Parathyroid adenoma (tissue), 2 donors: ENCODE results near the gene ABCD3.

Experiments used
- H2AFZ ChIP-seq: fragments of 300-600 bp; sonication (generic); one replicate; pipeline ENCODE4 v1.7.0; 2017; ENCODE audit warnings: antibody characterized with exemption, mild to moderate bottlenecking
- H3K27ac ChIP-seq: fragments of 300-600 bp; sonication (generic); one replicate; pipeline ENCODE4 v1.7.0; 2017
- H3K27me3 ChIP-seq: fragments of 300-600 bp; sonication (generic); one replicate; pipeline ENCODE4 v1.7.0; 2017; ENCODE audit warnings: low read length; ENCODE audit not compliant: control insufficient read depth, insufficient read depth
- H3K36me3 ChIP-seq: fragments of 300-600 bp; sonication (generic); one replicate; pipeline ENCODE4 v1.7.0; 2017; ENCODE audit warnings: low read length; ENCODE audit not compliant: control insufficient read depth, insufficient read depth
- H3K4me1 ChIP-seq: fragments of 300-600 bp; sonication (generic); one replicate; pipeline ENCODE4 v1.7.0; 2017; ENCODE audit warnings: control low read depth
- H3K4me2 ChIP-seq: fragments of 300-600 bp; sonication (generic); one replicate; pipeline ENCODE4 v1.7.0; 2017; ENCODE audit warnings: low read length
- H3K4me3 ChIP-seq: fragments of 300-600 bp; sonication (generic); one replicate; pipeline ENCODE4 v1.7.0; 2017; ENCODE audit warnings: low read depth, low read length
- H3K79me2 ChIP-seq: fragments of 300-600 bp; sonication (generic); one replicate; pipeline ENCODE4 v1.7.0; 2017; ENCODE audit warnings: control low read depth
- H3K9ac ChIP-seq: fragments of 300-600 bp; sonication (generic); one replicate; pipeline ENCODE4 v1.7.0; 2017; ENCODE audit warnings: mild to moderate bottlenecking
- H3K9me3 ChIP-seq: fragments of 300-600 bp; sonication (generic); one replicate; pipeline ENCODE4 v1.7.0; 2017; ENCODE audit warnings: low read length; ENCODE audit not compliant: control insufficient read depth
- CTCF ChIP-seq: fragments of 300-600 bp; sonication (generic); IDR thresholded peaks from one replicate; pipeline ENCODE4 v1.7.0; 2017; ENCODE audit warnings: antibody characterized with exemption, mild to moderate bottlenecking
- donor health status: primary hyperparathyroidism.

ABCD3 gene

GRCh38 chr1:94411237-94411636, 7.0 kb upstream of the ABCD3 start:
- H3K4me3 ChIP-seq: no peak overlapping the region

GRCh38 chr1:94413311-94413710, 4.9 kb upstream of the ABCD3 start:
- no peak overlapping the region for H3K27ac ChIP-seq
- no peak overlapping the region for H2AFZ ChIP-seq
- no peak for TF ChIP-seq CTCF
- H3K36me3 ChIP-seq: no peaks in the 10 kb centered on the region
- H3K9me3 ChIP-seq: no peaks in the 10 kb centered on the region
- no peaks in the 10 kb centered on the region for H3K4me1 ChIP-seq
- no peak overlapping the region for H3K9ac ChIP-seq
- H3K4me3 ChIP-seq: no peak overlapping the region
- H3K4me2 ChIP-seq: no peak overlapping the region
- H3K27me3 ChIP-seq: no peaks in the 10 kb centered on the region
- no peaks in the 10 kb centered on the region for H3K79me2 ChIP-seq

More at GRCh38 chr1:94411237-94411636, 7.0 kb upstream of the ABCD3 start:
- no peak overlapping the region for H3K4me2 ChIP-seq
- H2AFZ ChIP-seq: no peak overlapping the region
- H3K27ac ChIP-seq: no peak overlapping the region
- no peaks in the 10 kb centered on the region for H3K36me3 ChIP-seq
- H3K79me2 ChIP-seq: no peaks in the 10 kb centered on the region
- no peaks in the 10 kb centered on the region for H3K27me3 ChIP-seq
- H3K9me3 ChIP-seq: no peaks in the 10 kb centered on the region
- H3K4me1 ChIP-seq: no peaks in the 10 kb centered on the region
- TF ChIP-seq CTCF: no peak
- H3K9ac ChIP-seq: no peak overlapping the region

GRCh38 chr1:94416901-94417727, 1.1 kb upstream of the ABCD3 start:
- H3K9me3 ChIP-seq: no peaks in the 10 kb centered on the region
- peak overlapping the region; percentile 86 for H3K4me3 ChIP-seq
- no peaks in the 10 kb centered on the region for H3K36me3 ChIP-seq
- H3K4me2 ChIP-seq: peak overlapping the region; percentile 74
- H3K9ac ChIP-seq: no peak overlapping the region
- H2AFZ ChIP-seq: peak overlapping the region; percentile 70
- H3K4me1 ChIP-seq: no peaks in the 10 kb centered on the region
- H3K79me2 ChIP-seq: no peaks in the 10 kb centered on the region
- TF ChIP-seq CTCF: no peak
- peak overlapping the region; percentile 82 for H3K27ac ChIP-seq
- no peaks in the 10 kb centered on the region for H3K27me3 ChIP-seq

- H2AFZ ChIP-seq: peak overlapping the region; percentile 70
- no peaks in the 10 kb centered on the region for H3K9me3 ChIP-seq
- peak overlapping the region; percentile 74 for H3K4me2 ChIP-seq
- no peak overlapping the region for H3K9ac ChIP-seq
- H3K4me3 ChIP-seq: peak overlapping the region; percentile 86
- no peaks in the 10 kb centered on the region for H3K27me3 ChIP-seq
- peak overlapping the region; percentile 82 for H3K27ac ChIP-seq
- no peaks in the 10 kb centered on the region for H3K36me3 ChIP-seq
- H3K4me1 ChIP-seq: no peaks in the 10 kb centered on the region
- H3K79me2 ChIP-seq: no peaks in the 10 kb centered on the region
- TF ChIP-seq CTCF: no peak
These were observed 536 bp upstream of the ABCD3 start for GRCh38 chr1:94417728-94417977.
